Spleen (tissue), 11 donors: ENCODE results near the gene LEF1. TPM values are rescaled to one million over a fixed set of nuclear protein-coding genes. Genes with fewer than 3 reads are reported as not detected.
"Not testable (repeated sequence)": the region's sequence is repeated elsewhere in the genome, so short reads cannot be mapped to it uniquely, and the experiment has no call there.

ENCODE experiments used
- DNase-seq: peaks from one replicate; pipeline ENCODE4 v3.0.0-alpha.2; 2020
- H3K27ac ChIP-seq, 8 donors: fragments of 200-600 bp; sonication (generic) in 7 of 8; 1 replicate in 4 of 8; 2 replicates in 4 of 8; pipeline versions ENCODE4 v1.5.0 to v1.8.0; 2016 to 2021; ENCODE audit warnings: inconsistent platforms in 4 of 8, mild to moderate bottlenecking in 4 of 8, moderate library complexity in 1 of 8
- H3K27me3 ChIP-seq, 7 donors: fragments of 200-600 bp; sonication (generic) in 6 of 7; replicated peaks in 1 of 7; 1 replicate in 4 of 7; 2 replicates in 3 of 7; pipeline versions ENCODE4 v1.5.0 to v1.8.0; 2016 to 2021; ENCODE audit warnings: inconsistent platforms in 3 of 7, mild to moderate bottlenecking in 1 of 7
- H3K36me3 ChIP-seq, 6 donors: fragments of 200-600 bp; sonication (generic) in 5 of 6; 1 replicate in 4 of 6; 2 replicates in 2 of 6; pipeline versions ENCODE4 v1.5.0 to v1.8.0; 2016 to 2021; ENCODE audit warnings: inconsistent platforms in 2 of 6
- H3K4me1 ChIP-seq, 6 donors: fragments of 200-600 bp; sonication (generic) in 5 of 6; 1 replicate in 3 of 6; 2 replicates in 3 of 6; pipeline versions ENCODE4 v1.5.0 to v1.8.0; 2016 to 2021; ENCODE audit warnings: inconsistent platforms in 3 of 6
- H3K4me3 ChIP-seq, 8 donors: fragments of 200-600 bp; sonication (generic) in 7 of 8; 1 replicate in 4 of 8; 2 replicates in 4 of 8; pipeline versions ENCODE4 v1.5.0 to v1.8.0; 2016 to 2021; ENCODE audit warnings: inconsistent platforms in 4 of 8, mild to moderate bottlenecking in 4 of 8, moderate library complexity in 2 of 8
- H3K9me3 ChIP-seq, 8 donors: fragments of 200-600 bp; sonication (generic) in 7 of 8; 1 replicate in 4 of 8; 2 replicates in 4 of 8; pipeline versions ENCODE4 v1.5.0 to v1.8.0; 2016 to 2021; ENCODE audit warnings: inconsistent platforms in 4 of 8
- CTCF ChIP-seq, 11 experiments: fragments of 200-600 bp in 7 of 11; fragments of 450-650 bp in 4 of 11; sonication (generic) in 4 of 11; IDR thresholded peaks in 8 of 11; conservative IDR thresholded peaks in 3 of 11; 1 replicate in 7 of 11; 2 replicates in 4 of 11; pipeline versions ENCODE4 v1.4.0 to v1.8.0; 2016 to 2021; ENCODE audit warnings: antibody characterized with exemption in 11 of 11, inconsistent platforms in 4 of 11, mild to moderate bottlenecking in 1 of 11
- POLR2A ChIP-seq, 3 donors: fragments of 450-650 bp; IDR thresholded peaks; one replicate each; pipeline ENCODE4 v1.5.1; 2017; ENCODE audit warnings: antibody characterized with exemption in 3 of 3, mild to moderate bottlenecking in 1 of 3
- POLR2AphosphoS5 ChIP-seq, 3 donors: sonication (generic); formaldehyde crosslinking; IDR thresholded peaks; one replicate each; pipeline ENCODE4 v1.5.1; 2017; ENCODE audit warnings: antibody characterized with exemption in 3 of 3
- WGBS, 5 donors: extraction: QIAGEN DNeasy Blood & Tissue Kit in 3 of 5; methylation state at CpG; one replicate each; pipeline versions ENCODE4 v1.1.5 to v1.1.7; 2013 to 2018; 5-methylcytosine and 5-hydroxymethylcytosine counted together
- intact Hi-C: fragments of 100-400 bp; cut with DNase I; formaldehyde crosslinking; loops from one replicate; pipeline ENCODE4 v1.15.0; 2023; ENCODE audit warnings: low total_unique reads
- polyA plus RNA-seq, 3 donors: library from polyadenylated mRNA; stranded (reverse); fragments of 200-250 nt; gene quantifications; one replicate each; pipeline ENCODE4 v1.2.1, GENCODE V29; 2013
- total RNA-seq, 7 donors: library from RNA; depleted of rRNA in 3 of 7; stranded (reverse); fragments of >200 nt in 3 of 7; fragmentation: NEBNext Ultra II Directional in 4 of 7; extraction: Animal tissue kit (Norgen Biotek cat#: 25700) in 4 of 7; gene quantifications; one replicate each; pipeline versions ENCODE4 v1.1.0 to v1.2.1, GENCODE V29; 2016 to 2021
- donor health status: healthy with polysubstance abuse.
- donor health status: DM: no; HTN: no; CAD: no; lungs with moderate emphysema.
- donor health status: DM: no; HTN: no; CAD: no.
- donor health status: Bipolar disorder and iron deficiency.
- donor health status: healthy.
- donor health status: DM: no; HTN: no; CAD: no.
- donor health status: DM: yes; HTN: yes; CAD: no.

Gene LEF1
- total and polyA plus RNA-seq, 10 donors, result 7.8 to 55.4 (median 33.9) TPM

- WGBS, 5 donors, result 94 to 99% (median 97%) methylated on average over 5 of the region's 5 CpGs
- TF ChIP-seq POLR2A (IDR thresholded peaks at IDR 0.05), result no peak
- TF ChIP-seq CTCF (IDR thresholded peaks at IDR 0.05 in 8 of 11, conservative IDR thresholded peaks at IDR 0.05 in 3 of 11), result no peak
- TF ChIP-seq POLR2AphosphoS5 (IDR thresholded peaks at IDR 0.05), result no peak
- peaks cover 0 to 9% (median 4%) of the 10 kb centered on the region in 6 donors for H3K4me1 ChIP-seq
- H3K4me3 ChIP-seq, result no peak overlapping the region
- no peaks in the 10 kb centered on the region for H3K9me3 ChIP-seq
- no peak for DNase-seq
- intact Hi-C loops, result no loop called here
- H3K27ac ChIP-seq, result no peak overlapping the region
- H3K36me3 ChIP-seq, result peaks cover 0 to 80% (median 32%) of the 10 kb centered on the region in 6 donors
- H3K27me3 ChIP-seq, result no peaks in the 10 kb centered on the region
Observed at GRCh38 chr4:108013955-108014354, 154.8 kb downstream of the LEF1 start.

GRCh38 chr4:108013327-108013726 lies 155.4 kb downstream of the LEF1 start:
- DNase-seq, result no peak
- intact Hi-C loops, result no loop called here
- Histone ChIP-seq H3K4me1 (peaks cover 0 to 3% (median 0%) of the 10 kb centered on the region in 6 donors), H3K9me3 (no peaks in the 10 kb centered on the region), H3K27me3 (no peaks in the 10 kb centered on the region), H3K27ac (no peak overlapping the region), H3K36me3 (peaks cover 0 to 78% (median 32%) of the 10 kb centered on the region in 6 donors), H3K4me3 (no peak overlapping the region)
- TF ChIP-seq POLR2AphosphoS5 (IDR thresholded peaks at IDR 0.05) (no peak), POLR2A (IDR thresholded peaks at IDR 0.05) (no peak)

- 96 to 98% (median 97%) methylated on average over 5 of the region's 5 CpGs for WGBS, 5 donors
- H3K4me3 ChIP-seq, intact Hi-C loops, H3K4me1 ChIP-seq, DNase-seq, H3K9me3 ChIP-seq, H3K27ac ChIP-seq, H3K27me3 ChIP-seq: not testable (repeated sequence)
- peaks cover 0 to 69% (median 32%) of the 10 kb centered on the region in 6 donors for H3K36me3 ChIP-seq
Observed at GRCh38 chr4:108012382-108012781, 156.3 kb downstream of the LEF1 start.

GRCh38 chr4:108010167-108010566 lies 158.6 kb downstream of the LEF1 start:
- Histone ChIP-seq H3K27me3 (no peaks in the 10 kb centered on the region), H3K36me3 (peaks cover 0 to 47% (median 13%) of the 10 kb centered on the region in 6 donors), H3K27ac (no peak overlapping the region), H3K4me1 (no peaks in the 10 kb centered on the region), H3K9me3 (no peaks in the 10 kb centered on the region), H3K4me3 (no peak overlapping the region)
- intact Hi-C loops, result no loop called here
- TF ChIP-seq CTCF (IDR thresholded peaks at IDR 0.05 in 8 of 11, conservative IDR thresholded peaks at IDR 0.05 in 3 of 11) (no peak), POLR2AphosphoS5 (IDR thresholded peaks at IDR 0.05) (no peak)
- DNase-seq, result no peak
- WGBS, 5 donors, result 97 to 99% (median 98%) methylated on average over 2 of the region's 2 CpGs

- H3K27me3 ChIP-seq, result no peaks in the 10 kb centered on the region
- DNase-seq, result no peak
- TF ChIP-seq CTCF (IDR thresholded peaks at IDR 0.05 in 8 of 11, conservative IDR thresholded peaks at IDR 0.05 in 3 of 11), result no peak
- no peak for TF ChIP-seq POLR2A (IDR thresholded peaks at IDR 0.05)
- TF ChIP-seq POLR2AphosphoS5 (IDR thresholded peaks at IDR 0.05), result no peak
- H3K4me3 ChIP-seq, result no peak overlapping the region
- no peaks in the 10 kb centered on the region for H3K4me1 ChIP-seq
- no peaks in the 10 kb centered on the region for H3K9me3 ChIP-seq
- no peak overlapping the region for H3K27ac ChIP-seq
- 53 to 98% (median 91%) methylated on average over 2 of the region's 2 CpGs for WGBS, 5 donors
- intact Hi-C loops, result no loop called here
- H3K36me3 ChIP-seq, result peaks cover 0 to 32% (median 5%) of the 10 kb centered on the region in 6 donors
Observed at GRCh38 chr4:108008721-108009120, 160.0 kb downstream of the LEF1 start.
